ENCODE data around the gene SPOCK3. TPM values are rescaled to one million over a fixed set of nuclear protein-coding genes. Genes with fewer than 3 reads are reported as not detected.

The SPOCK3 gene
- total and polyA plus RNA-seq, 8 donors = 0.15 to 2.1 (median 0.92) TPM

DNA sequence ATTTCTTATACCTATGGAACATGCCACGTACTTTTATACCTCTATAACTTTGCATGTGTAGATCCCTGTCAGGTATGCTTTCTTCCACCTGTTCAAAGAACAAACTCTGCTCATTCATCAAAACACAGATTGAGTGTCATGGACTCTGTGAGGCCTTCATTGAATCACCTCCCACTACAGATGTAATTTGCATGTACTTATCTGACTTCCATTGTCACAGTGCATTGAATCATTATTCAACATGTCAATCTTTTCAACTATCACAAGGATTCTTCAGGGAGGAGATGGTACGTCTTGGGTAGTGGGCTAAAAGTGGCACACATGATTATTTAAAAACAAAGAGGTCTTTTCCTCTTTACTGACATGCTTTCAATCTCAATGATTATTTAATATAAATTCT, 24.1 kb downstream of the SPOCK3 start:
- no peaks in the 10 kb centered on the region for H3K27me3 ChIP-seq
- no peak overlapping the region for H3K4me3 ChIP-seq
- H3K36me3 ChIP-seq = no peaks in the 10 kb centered on the region
- H3K4me1 ChIP-seq = no peaks in the 10 kb centered on the region
- H3K9me3 ChIP-seq = no peaks in the 10 kb centered on the region
- TF ChIP-seq, protein P1, sequence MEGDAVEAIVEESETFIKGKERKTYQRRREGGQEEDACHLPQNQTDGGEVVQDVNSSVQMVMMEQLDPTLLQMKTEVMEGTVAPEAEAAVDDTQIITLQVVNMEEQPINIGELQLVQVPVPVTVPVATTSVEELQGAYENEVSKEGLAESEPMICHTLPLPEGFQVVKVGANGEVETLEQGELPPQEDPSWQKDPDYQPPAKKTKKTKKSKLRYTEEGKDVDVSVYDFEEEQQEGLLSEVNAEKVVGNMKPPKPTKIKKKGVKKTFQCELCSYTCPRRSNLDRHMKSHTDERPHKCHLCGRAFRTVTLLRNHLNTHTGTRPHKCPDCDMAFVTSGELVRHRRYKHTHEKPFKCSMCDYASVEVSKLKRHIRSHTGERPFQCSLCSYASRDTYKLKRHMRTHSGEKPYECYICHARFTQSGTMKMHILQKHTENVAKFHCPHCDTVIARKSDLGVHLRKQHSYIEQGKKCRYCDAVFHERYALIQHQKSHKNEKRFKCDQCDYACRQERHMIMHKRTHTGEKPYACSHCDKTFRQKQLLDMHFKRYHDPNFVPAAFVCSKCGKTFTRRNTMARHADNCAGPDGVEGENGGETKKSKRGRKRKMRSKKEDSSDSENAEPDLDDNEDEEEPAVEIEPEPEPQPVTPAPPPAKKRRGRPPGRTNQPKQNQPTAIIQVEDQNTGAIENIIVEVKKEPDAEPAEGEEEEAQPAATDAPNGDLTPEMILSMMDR (IDR thresholded peaks at IDR 0.05) = no peak
- no peak overlapping the region for H3K27ac ChIP-seq
- DNase-seq (no peak), ATAC-seq (no peak)
- intact Hi-C loops (cut with DNase I) = no loop called here

DNA sequence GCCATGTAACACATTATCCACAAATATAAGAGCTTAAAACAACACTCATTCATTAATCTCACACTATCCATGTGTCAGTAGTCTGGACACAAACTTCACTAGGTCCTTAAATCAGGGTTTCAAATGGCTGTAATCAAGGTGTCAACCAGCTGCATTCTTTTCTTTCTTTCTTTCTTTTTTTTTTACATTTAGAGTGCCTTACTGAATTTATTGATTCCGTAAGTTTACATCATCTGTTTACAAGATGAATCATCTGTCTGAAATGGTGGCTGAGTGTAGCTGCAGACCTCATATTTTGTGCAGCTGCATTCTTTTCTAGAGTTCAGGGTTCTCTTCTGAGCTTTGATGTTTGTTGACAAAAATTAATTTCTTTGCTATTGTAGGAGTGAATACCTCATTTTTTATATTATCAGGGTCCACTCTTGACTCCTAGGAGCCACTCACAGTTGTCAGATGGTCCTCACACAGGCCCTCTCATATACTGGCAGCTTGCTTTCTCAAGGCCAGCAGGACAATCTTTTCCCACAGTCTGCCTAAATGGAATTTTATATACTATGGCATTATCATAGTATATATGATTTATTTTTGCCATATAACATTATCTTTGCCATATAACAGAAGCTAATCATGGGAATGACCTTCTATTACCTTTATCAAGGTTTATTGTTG, 37.8 kb downstream of the SPOCK3 start:
- Histone ChIP-seq H3K36me3 (no peaks in the 10 kb centered on the region), H3K27me3 (no peaks in the 10 kb centered on the region), H3K9me3 (no peaks in the 10 kb centered on the region), H3K27ac (no peak overlapping the region), H3K4me3 (no peak overlapping the region), H3K4me1 (no peaks in the 10 kb centered on the region)
- intact Hi-C loops (cut with DNase I) = no loop called here
- TF ChIP-seq, protein P1 (IDR thresholded peaks at IDR 0.05) = no peak
- ATAC-seq = no peak
- DNase-seq = no peak

DNA sequence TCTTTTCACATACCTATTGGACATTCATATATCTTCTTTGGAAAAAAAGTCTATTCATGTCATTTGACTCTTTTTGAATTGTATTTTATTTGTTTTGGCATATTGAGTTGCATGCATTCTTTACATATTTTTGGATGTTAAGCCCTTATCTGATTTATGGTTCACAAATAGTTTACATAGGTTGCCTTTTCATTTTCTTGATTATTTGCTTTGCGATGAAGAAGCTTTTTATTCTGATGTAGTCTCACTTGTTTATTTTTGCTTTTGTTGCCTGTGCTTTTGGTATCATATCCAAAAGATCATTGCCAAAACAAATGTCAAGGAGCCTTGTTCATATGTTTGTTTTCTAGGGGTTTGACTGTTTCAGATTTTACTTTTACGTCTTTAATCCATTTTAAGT, 43.9 kb downstream of the SPOCK3 start:
- no peak overlapping the region for H3K4me3 ChIP-seq
- no peaks in the 10 kb centered on the region for H3K9me3 ChIP-seq
- ATAC-seq = no peak
- H3K36me3 ChIP-seq = no peaks in the 10 kb centered on the region
- H3K27ac ChIP-seq = no peak overlapping the region
- no peaks in the 10 kb centered on the region for H3K27me3 ChIP-seq
- intact Hi-C loops (cut with DNase I) = no loop called here
- TF ChIP-seq, protein P1 (IDR thresholded peaks at IDR 0.05) = no peak
- DNase-seq = no peak
- no peaks in the 10 kb centered on the region for H3K4me1 ChIP-seq

DNA sequence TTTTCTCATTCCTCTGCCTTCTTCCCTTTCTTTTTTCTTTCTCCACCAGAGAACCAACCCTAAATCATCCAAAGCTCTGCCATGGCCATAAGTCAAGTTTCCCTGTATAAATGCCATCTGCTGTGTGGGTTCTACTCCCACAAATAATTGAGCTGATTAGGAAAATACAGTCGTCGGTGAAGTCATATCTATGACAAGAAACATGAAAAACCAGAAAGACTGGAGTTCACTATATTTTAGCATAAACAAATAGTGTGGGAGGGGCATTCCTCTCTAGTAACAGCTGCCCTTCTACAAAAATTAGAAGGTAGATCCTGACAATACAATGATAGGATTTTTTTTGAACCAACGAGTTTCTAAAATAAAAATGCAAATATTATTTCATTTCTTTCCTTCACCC, 48.8 kb downstream of the SPOCK3 start:
- H3K9me3 ChIP-seq = no peaks in the 10 kb centered on the region
- no peak overlapping the region for H3K4me3 ChIP-seq
- no peak for ATAC-seq
- H3K27ac ChIP-seq = no peak overlapping the region
- H3K36me3 ChIP-seq = no peaks in the 10 kb centered on the region
- H3K4me1 ChIP-seq = no peaks in the 10 kb centered on the region
- no peaks in the 10 kb centered on the region for H3K27me3 ChIP-seq
- no peak for DNase-seq
- TF ChIP-seq, protein P1 (IDR thresholded peaks at IDR 0.05) = no peak
- intact Hi-C loops (cut with DNase I) = no loop called here

DNA sequence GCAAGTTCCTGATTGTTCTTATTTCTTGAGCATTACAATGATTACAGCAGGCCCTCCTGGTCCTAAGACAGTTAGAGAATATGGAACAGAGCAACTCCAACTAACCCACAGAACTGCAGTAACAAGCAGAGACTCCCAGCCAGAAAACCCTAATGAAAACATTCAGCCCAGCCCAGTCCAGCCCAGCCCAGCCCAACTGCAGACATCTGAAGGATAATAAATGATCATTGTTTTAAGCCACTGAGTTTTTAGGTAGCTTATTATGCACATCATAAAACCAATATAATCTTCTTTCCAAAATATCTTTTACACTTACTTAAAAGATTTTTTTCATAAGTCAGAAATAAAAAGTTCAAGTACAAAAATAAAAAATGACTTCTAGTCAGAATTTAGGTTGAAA, 51.3 kb downstream of the SPOCK3 start:
- Histone ChIP-seq H3K27me3 (no peaks in the 10 kb centered on the region), H3K36me3 (no peaks in the 10 kb centered on the region), H3K27ac (no peak overlapping the region), H3K4me1 (no peaks in the 10 kb centered on the region), H3K4me3 (no peak overlapping the region), H3K9me3 (no peaks in the 10 kb centered on the region)
- ATAC-seq (no peak), DNase-seq (no peak)
- intact Hi-C loops (cut with DNase I) = no loop called here
- TF ChIP-seq, protein P1 (IDR thresholded peaks at IDR 0.05) = no peak
